ENCODE data around the gene SIPA1L2.

Gene SIPA1L2

DNA sequence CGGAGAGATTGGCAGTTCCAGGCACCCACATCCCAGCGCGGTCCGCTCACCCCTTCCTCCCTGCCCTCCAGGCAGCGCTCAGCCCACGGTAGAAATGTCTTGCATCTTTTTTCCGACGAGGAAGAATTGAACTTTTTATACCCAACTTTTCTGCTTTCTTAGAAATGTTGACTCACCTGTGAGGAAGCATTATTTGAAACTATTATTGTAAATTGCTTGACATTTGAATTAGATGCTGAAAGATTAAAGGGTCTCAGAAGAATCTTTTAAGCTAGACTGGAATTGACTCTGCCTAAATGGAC lies 912 bp upstream of the SIPA1L2 start:
- Histone ChIP-seq H3K4me3 (peak overlapping the region; percentile 76 to 90 (median 84)), H3K27me3 (peaks cover 0 to 32% (median 23%) of the 10 kb centered on the region in 11 experiments; a peak in 19 of 22 replicates), H3K9ac (peak overlapping the region; percentile 68 to 86 (median 79); a peak in 21 of 22 replicates), H3K27ac (peak overlapping the region in 10 of 11 experiments; percentile 51 to 78 (median 66); a peak in 19 of 22 replicates), H3K36me3 (no peaks in the 10 kb centered on the region), H3K4me2 (peak overlapping the region; percentile 72 to 99 (median 93)), H4K20me1 (peaks cover 0 to 39% (median 10%) of the 10 kb centered on the region in 11 experiments; a peak in 11 of 22 replicates), H3K9me3 (replicated peaks in 1 of 11) (no peaks in the 10 kb centered on the region), H3K4me1 (peaks cover 23 to 52% (median 31%) of the 10 kb centered on the region in 10 experiments)
- no peak for TF ChIP-seq Cebpa-rat (IDR thresholded peaks at IDR 0.05)

DNA sequence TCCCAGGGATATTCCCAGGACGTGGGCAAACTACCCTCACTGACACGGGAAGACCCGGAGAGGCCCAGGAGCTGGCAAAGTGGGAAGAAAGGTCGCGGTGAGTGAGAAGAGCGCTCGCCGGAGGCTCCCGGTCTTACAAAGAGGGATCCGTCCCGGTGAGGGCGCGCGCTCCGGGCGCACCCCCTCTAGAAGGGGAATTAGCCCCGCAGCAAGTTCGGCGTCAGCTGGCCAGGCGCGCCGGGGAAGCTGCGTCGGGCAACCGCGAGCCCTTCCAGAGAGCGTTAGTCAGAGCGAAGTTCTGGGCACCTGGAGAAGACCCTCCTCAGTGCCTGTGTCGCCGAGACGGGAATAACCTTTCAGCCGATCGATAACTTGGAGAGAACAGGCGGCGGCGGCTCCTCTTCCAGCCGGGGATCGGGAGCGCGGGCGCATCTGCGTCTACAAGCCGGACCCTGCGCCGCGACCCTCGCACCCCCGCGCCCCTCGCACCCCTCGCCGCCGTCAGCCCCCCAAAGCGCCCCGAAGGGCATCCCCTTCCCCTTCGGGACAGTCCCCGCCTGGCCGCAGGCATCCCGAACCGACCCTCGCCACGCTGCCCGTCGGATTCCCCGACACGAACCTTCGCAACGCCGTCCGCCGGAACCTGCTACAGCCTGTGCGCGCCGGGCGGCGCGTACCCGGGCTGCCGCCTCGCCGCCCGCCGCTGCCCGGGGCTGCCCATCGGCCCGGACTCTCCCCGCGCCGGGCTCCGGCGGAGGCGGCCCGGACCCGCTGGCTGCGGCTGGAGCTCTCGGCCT lies 485 bp downstream of the SIPA1L2 start:
- TF ChIP-seq Cebpa-rat (IDR thresholded peaks at IDR 0.05) = no peak
- no peaks in the 10 kb centered on the region for H3K9me3 ChIP-seq (replicated peaks in 1 of 11)
- H3K27me3 ChIP-seq = peaks cover 0 to 32% (median 23%) of the 10 kb centered on the region in 11 experiments; a peak in 19 of 22 replicates
- peaks cover 0 to 53% (median 13%) of the 10 kb centered on the region in 11 experiments; a peak in 12 of 22 replicates for H4K20me1 ChIP-seq
- H3K9ac ChIP-seq = peak overlapping the region; percentile 68 to 86 (median 79)
- H3K27ac ChIP-seq = peak overlapping the region; percentile 41 to 78 (median 56); a peak in 16 of 22 replicates
- no peaks in the 10 kb centered on the region for H3K36me3 ChIP-seq
- H3K4me1 ChIP-seq = peaks cover 19 to 58% (median 30%) of the 10 kb centered on the region in 10 experiments
- H3K4me3 ChIP-seq = peak overlapping the region; percentile 76 to 90 (median 84)
- H3K4me2 ChIP-seq = peak overlapping the region; percentile 85 to 99 (median 93)

DNA sequence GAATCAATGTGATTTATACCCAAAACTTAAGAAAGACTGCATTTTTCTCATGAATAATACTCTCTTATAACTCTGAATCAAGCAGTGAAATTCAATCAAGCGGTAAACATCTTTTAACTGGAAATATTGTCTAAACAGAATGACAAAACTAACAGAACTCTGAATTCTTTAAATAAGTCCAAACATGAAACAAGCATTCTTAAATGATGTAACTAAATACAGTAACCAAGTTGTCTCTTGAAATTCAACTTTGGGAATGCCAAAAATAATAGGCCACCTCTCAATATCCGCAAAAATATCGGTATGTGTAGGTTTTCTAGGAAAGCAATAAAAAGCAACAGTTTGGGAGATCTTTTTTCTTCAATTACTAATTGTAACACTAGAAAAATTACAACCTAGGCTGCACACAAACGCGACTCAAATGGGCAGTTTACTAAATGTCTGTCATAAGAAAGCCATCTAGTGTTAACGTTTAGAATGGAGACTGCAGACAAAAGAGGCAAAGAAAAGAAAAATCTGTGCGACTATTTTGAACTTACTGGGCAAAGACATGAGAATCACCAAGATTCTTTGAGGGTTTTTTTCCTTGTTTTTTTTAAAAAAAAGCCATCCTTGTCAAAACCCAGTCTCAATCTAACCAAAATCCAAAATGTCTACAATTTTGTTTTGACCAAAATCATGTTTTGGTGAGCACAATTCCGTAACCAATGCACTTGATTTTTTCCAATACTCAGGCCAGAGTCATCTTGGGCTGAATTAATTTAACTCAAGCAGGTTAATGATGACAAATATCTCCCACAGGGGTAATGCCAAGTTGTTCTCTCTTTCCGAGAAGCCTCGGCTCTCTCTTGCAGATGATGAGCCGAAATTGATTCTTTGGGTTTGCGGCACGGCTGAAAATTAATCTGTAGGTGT lies 1.3 kb downstream of the SIPA1L2 start:
- Histone ChIP-seq H3K4me2 (peak overlapping the region; percentile 85 to 99 (median 93)), H4K20me1 (peaks cover 0 to 61% (median 13%) of the 10 kb centered on the region in 11 experiments; a peak in 12 of 22 replicates), H3K9ac (peak overlapping the region; percentile 68 to 86 (median 79)), H3K9me3 (replicated peaks in 1 of 11) (no peaks in the 10 kb centered on the region), H3K27ac (peak overlapping the region in 9 of 11 experiments; percentile 41 to 78 (median 56); a peak in 14 of 22 replicates), H3K4me3 (peak overlapping the region; percentile 76 to 90 (median 84)), H3K4me1 (peaks cover 12 to 55% (median 23%) of the 10 kb centered on the region in 10 experiments), H3K36me3 (no peaks in the 10 kb centered on the region), H3K27me3 (peaks cover 0 to 32% (median 23%) of the 10 kb centered on the region in 11 experiments; a peak in 19 of 22 replicates)
- no peak for TF ChIP-seq Cebpa-rat (IDR thresholded peaks at IDR 0.05)

DNA sequence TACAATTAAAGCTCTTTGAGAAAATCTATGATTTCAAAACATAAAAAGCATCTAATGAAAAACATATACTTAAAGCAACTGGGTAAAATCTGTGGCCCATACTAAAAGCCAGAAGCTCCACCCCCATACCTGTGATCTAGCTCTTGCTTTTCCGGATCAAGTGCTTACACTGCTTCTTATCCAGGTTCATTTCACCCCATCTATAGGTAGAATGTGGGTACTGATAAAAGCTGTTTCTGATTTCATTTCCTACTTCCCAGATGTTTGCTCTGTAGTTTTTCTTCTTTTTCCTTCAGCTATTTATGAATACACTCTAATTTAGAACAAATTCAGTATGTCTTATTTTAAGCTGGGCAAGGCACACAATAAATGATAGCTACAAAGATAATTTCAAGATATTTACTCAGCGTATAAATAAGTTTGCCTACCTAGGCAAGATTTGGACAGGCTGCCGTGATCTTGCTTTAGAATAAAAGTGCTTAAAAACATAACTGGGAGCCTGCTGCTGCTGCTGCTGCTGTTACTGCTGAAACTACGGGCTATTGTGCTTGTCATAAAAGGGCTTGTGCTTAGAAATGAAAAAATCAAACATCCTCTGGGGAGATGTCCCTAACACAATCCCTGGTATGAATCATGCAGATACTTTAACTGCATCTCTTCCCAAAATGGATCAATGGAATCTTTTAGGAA lies 2.1 kb downstream of the SIPA1L2 start:
- H3K9ac ChIP-seq = peak overlapping the region in 6 of 11 experiments; percentile 4 to 86 (median 80); a peak in 8 of 22 replicates
- TF ChIP-seq Cebpa-rat (IDR thresholded peaks at IDR 0.05) = no peak
- H3K36me3 ChIP-seq = no peaks in the 10 kb centered on the region
- peak overlapping the region in 8 of 10 experiments; percentile 80 to 90 (median 84); a peak in 12 of 20 replicates for H3K4me3 ChIP-seq
- peaks cover 12 to 61% (median 26%) of the 10 kb centered on the region in 10 experiments for H3K4me1 ChIP-seq
- H3K27ac ChIP-seq = no peak overlapping the region
- H3K9me3 ChIP-seq (replicated peaks in 1 of 11) = no peaks in the 10 kb centered on the region
- H4K20me1 ChIP-seq = peaks cover 0 to 69% (median 14%) of the 10 kb centered on the region in 11 experiments; a peak in 12 of 22 replicates
- peaks cover 0 to 32% (median 23%) of the 10 kb centered on the region in 11 experiments; a peak in 19 of 22 replicates for H3K27me3 ChIP-seq
- peak overlapping the region in 10 of 11 experiments; percentile 17 to 99 (median 90); a peak in 17 of 22 replicates for H3K4me2 ChIP-seq

DNA sequence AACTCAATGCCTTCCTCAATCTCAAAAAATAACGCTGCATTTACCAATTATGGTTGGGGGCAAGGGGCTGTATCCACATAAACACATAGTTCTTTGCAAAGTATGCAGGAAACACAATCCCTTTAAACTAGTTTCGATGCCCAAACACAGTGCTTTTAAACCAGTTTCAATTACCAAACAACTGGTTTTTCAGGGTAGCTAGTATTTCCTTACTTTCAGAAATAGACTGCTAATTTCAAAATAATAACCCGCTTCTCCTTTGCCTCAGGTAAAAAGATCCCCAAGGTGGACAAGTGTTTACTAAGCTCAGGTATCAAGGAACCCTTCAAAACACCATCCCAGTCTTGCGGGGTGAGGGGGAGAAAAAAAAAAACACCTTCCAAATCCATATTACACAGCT lies 2.8 kb downstream of the SIPA1L2 start:
- Histone ChIP-seq H3K36me3 (no peaks in the 10 kb centered on the region), H3K4me2 (peak overlapping the region in 8 of 11 experiments; percentile 10 to 97 (median 88); a peak in 14 of 22 replicates), H3K4me3 (peak overlapping the region in 1 of 10 experiments; percentile 90; a peak in 3 of 20 replicates), H3K27me3 (peaks cover 0 to 32% (median 23%) of the 10 kb centered on the region in 11 experiments; a peak in 19 of 22 replicates), H3K9me3 (replicated peaks in 1 of 11) (no peaks in the 10 kb centered on the region), H3K27ac (no peak overlapping the region), H4K20me1 (peaks cover 0 to 69% (median 14%) of the 10 kb centered on the region in 11 experiments; a peak in 12 of 22 replicates), H3K4me1 (peaks cover 12 to 67% (median 32%) of the 10 kb centered on the region in 10 experiments), H3K9ac (peak overlapping the region in 2 of 11 experiments; percentile 14 to 86; a peak in 2 of 22 replicates)
- no peak for TF ChIP-seq Cebpa-rat (IDR thresholded peaks at IDR 0.05)

GRCh38 chr1:232626452-232626851 lies 3.5 kb downstream of the SIPA1L2 start:
- Histone ChIP-seq H4K20me1 (peaks cover 0 to 69% (median 14%) of the 10 kb centered on the region in 11 experiments; a peak in 12 of 22 replicates), H3K4me3 (no peak overlapping the region), H3K36me3 (no peaks in the 10 kb centered on the region), H3K9ac (no peak overlapping the region), H3K27me3 (peaks cover 0 to 32% (median 23%) of the 10 kb centered on the region in 11 experiments; a peak in 19 of 22 replicates), H3K9me3 (replicated peaks in 1 of 11) (0 out of 22 replicates have a peak, but pooled peaks cover 0 to 4% (median 0%) of the 10 kb centered on the region in 11 experiments), H3K4me1 (peaks cover 8 to 74% (median 34%) of the 10 kb centered on the region in 10 experiments), H3K4me2 (peak overlapping the region in 7 of 11 experiments; percentile 14 to 97 (median 88); a peak in 9 of 22 replicates), H3K27ac (no peak overlapping the region)
- TF ChIP-seq Cebpa-rat (IDR thresholded peaks at IDR 0.05) = no peak

DNA sequence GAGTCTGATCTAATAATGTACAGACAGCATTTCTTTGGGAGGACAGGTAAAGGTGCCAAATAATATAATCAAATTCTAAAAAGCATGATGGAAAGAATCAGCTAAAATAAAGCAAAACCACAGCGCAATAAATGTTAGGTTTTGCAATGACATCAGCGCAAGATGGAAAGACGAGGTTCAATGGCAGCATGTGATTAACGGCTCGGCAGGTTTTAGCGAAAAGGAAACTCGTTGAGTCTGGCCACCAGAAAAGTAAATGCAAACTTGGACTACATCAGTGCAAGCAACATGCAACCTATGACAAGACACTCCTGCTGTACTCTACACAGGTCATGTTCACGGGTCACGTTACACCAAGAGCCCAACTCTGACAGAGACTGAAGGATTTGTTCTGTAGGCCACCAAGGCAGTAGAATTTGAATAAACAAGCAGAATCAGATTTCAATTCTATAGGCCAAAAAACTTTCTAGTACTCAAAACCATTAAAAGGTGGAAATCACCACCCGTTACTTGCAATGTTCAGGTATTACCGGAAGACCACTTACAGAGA lies 4.5 kb downstream of the SIPA1L2 start:
- H3K9ac ChIP-seq = no peak overlapping the region
- no peak overlapping the region for H3K27ac ChIP-seq
- peaks cover 0 to 69% (median 14%) of the 10 kb centered on the region in 11 experiments; a peak in 12 of 22 replicates for H4K20me1 ChIP-seq
- H3K36me3 ChIP-seq = no peaks in the 10 kb centered on the region
- 0 out of 22 replicates have a peak, but pooled peaks cover 0 to 9% (median 0%) of the 10 kb centered on the region in 11 experiments for H3K9me3 ChIP-seq (replicated peaks in 1 of 11)
- H3K4me1 ChIP-seq = peaks cover 4 to 78% (median 37%) of the 10 kb centered on the region in 10 experiments
- peaks cover 0 to 32% (median 23%) of the 10 kb centered on the region in 11 experiments; a peak in 19 of 22 replicates for H3K27me3 ChIP-seq
- H3K4me3 ChIP-seq = no peak overlapping the region
- TF ChIP-seq Cebpa-rat (IDR thresholded peaks at IDR 0.05) = no peak
- peak overlapping the region in 3 of 11 experiments; percentile 2 to 58 (median 58); a peak in 3 of 22 replicates for H3K4me2 ChIP-seq
